Measurements from ENCODE around the gene NUP160. TPM values are rescaled to one million over a fixed set of nuclear protein-coding genes. Genes with fewer than 3 reads are reported as not detected.
"Not testable (repeated sequence)": the region's sequence is repeated elsewhere in the genome, so short reads cannot be mapped to it uniquely, and the experiment has no call there.

NUP160 gene
- total RNA-seq, 1 experiment from 2014 or later = 172 TPM

DNA sequence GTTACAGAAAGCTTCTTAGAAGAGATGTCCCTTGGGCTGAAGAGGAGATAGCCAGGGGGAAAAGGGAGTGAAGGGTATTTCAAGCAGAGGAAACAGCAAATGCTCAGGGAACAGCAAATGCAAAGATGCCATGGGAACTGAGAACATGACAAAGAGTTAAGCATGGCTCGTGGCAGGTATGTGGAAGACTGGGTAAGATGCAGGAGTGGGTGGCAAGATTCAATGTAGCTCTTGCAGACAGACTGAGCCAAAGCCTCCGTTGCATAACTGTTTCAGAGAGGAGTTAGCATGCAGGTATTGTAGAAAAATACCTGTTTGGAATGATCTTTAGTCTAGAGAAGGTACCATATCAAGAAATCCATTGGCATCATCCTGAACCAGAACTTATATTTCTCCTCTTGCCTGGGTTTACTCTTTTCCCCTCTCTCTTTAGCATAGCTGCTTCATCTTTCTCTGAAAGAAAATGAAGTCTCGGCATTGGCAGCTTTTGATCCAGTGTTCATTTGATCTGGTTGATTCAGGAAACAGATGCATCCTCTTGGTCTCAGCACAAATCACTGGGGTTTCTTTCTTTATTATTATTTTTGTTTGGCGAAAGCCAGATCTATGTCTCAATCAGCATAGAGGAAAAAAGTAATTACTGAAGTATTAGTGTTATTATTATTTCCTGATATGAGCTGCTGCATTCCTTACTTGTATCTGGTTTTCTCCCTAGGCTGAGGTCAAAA lies 41.7 kb upstream of the NUP160 start:
- no peaks in the 10 kb centered on the region for H3K27me3 ChIP-seq (replicated peaks; ENCODE audit: insufficient read depth, low read depth, low read length, poor library complexity)
- no peaks in the 10 kb centered on the region for H3K36me3 ChIP-seq (ENCODE audit: insufficient read depth, low read length, poor library complexity, severe bottlenecking)
- intact Hi-C loops (cut with micrococcal nuclease; ENCODE audit: unreplicated experiment) = no loop called here
- ChIA-PET POLR2A (ENCODE audit: low non-redundant PET) (no interaction called here), CTCF (no interaction called here)
- DNase-seq (ENCODE audit: low spot score) = no peak
- peaks cover 11% of the 10 kb centered on the region for H3K4me1 ChIP-seq (ENCODE audit: insufficient read depth, low read length, poor library complexity, severe bottlenecking)
- BruUV-seq (replicated peaks) = no TSS peak
- no peak for TF ChIP-seq EZH2 (IDR thresholded peaks at IDR 0.05; ENCODE audit: borderline replicate concordance, low read depth, low read length, poor library complexity, severe bottlenecking)
- TF ChIP-seq, protein P1, sequence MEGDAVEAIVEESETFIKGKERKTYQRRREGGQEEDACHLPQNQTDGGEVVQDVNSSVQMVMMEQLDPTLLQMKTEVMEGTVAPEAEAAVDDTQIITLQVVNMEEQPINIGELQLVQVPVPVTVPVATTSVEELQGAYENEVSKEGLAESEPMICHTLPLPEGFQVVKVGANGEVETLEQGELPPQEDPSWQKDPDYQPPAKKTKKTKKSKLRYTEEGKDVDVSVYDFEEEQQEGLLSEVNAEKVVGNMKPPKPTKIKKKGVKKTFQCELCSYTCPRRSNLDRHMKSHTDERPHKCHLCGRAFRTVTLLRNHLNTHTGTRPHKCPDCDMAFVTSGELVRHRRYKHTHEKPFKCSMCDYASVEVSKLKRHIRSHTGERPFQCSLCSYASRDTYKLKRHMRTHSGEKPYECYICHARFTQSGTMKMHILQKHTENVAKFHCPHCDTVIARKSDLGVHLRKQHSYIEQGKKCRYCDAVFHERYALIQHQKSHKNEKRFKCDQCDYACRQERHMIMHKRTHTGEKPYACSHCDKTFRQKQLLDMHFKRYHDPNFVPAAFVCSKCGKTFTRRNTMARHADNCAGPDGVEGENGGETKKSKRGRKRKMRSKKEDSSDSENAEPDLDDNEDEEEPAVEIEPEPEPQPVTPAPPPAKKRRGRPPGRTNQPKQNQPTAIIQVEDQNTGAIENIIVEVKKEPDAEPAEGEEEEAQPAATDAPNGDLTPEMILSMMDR (conservative IDR thresholded peaks at IDR 0.05; ENCODE audit: low read depth, low read length) = no peak
- no peak overlapping the region for H3K4me3 ChIP-seq (ENCODE audit: low read depth, low read length, poor library complexity, severe bottlenecking)
- no peak overlapping the region for H3K27ac ChIP-seq (ENCODE audit: low read depth, low read length, poor library complexity, severe bottlenecking)
- H3K9me3 ChIP-seq (ENCODE audit: low read depth, low read length, poor library complexity, severe bottlenecking) = no peaks in the 10 kb centered on the region

DNA sequence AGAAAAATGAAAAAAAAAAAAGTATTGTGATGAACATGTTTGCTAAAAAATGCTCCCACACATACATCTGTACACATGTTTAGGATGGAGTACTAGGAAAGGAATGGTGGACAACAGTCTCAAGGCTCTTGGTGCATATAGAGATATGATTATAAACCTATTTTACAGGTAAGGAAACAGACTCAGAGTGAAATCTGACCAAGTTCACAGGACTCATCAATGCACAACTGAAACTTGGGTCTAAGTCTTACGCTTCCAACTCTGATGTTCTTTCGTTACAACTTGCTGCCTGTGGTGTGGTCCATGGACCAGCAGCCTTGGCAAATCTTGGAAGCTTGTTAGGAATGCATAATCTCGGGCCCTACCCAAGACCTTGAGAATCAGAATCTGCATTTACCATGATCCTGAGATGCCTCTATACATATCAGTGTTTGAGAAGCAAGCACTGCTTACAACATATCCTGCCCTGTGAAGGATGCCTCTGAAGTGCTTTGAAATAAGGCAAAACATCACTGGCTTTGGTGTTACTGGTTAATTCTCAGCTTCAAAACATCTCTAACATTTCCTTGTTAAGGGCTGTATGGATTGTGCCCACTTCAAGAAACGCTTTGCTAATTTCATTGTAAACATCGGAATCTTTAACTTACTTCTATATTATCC lies 39.9 kb upstream of the NUP160 start:
- Histone ChIP-seq H3K4me1 (ENCODE audit: insufficient read depth, low read length, poor library complexity, severe bottlenecking) (peaks cover 11% of the 10 kb centered on the region), H3K27me3 (replicated peaks; ENCODE audit: insufficient read depth, low read depth, low read length, poor library complexity) (no peaks in the 10 kb centered on the region), H3K4me3 (ENCODE audit: low read depth, low read length, poor library complexity, severe bottlenecking) (no peak overlapping the region), H3K9me3 (ENCODE audit: low read depth, low read length, poor library complexity, severe bottlenecking) (no peaks in the 10 kb centered on the region), H3K27ac (ENCODE audit: low read depth, low read length, poor library complexity, severe bottlenecking) (no peak overlapping the region), H3K36me3 (ENCODE audit: insufficient read depth, low read length, poor library complexity, severe bottlenecking) (no peaks in the 10 kb centered on the region)
- ChIA-PET CTCF (no interaction called here), POLR2A (ENCODE audit: low non-redundant PET) (no interaction called here)
- no TSS peak for BruUV-seq (replicated peaks)
- DNase-seq (ENCODE audit: low spot score) = no peak
- TF ChIP-seq EZH2 (IDR thresholded peaks at IDR 0.05; ENCODE audit: borderline replicate concordance, low read depth, low read length, poor library complexity, severe bottlenecking) = no peak
- TF ChIP-seq, protein P1 (conservative IDR thresholded peaks at IDR 0.05; ENCODE audit: low read depth, low read length) = no peak
- intact Hi-C loops (cut with micrococcal nuclease; ENCODE audit: unreplicated experiment) = no loop called here

DNA sequence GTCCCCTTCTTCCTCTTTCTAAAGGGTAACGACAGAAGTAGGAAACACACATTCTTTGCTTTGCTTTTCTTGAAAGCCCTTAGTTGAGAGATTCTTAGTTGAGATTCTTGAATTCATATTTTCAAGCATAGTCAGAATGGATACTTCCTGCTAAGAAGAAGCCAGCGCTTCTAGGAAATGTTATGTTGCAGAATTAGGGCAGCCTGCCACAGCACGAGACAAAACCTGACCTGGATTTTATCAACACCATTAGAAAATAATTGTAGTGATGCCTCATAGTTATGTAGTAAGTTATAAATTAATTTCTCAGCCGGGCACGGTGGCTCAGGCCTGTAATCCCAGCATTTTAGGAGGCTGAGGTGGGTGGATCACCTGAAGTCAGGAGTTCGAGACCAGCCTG lies 37.9 kb upstream of the NUP160 start:
- Histone ChIP-seq H3K27me3 (replicated peaks; ENCODE audit: insufficient read depth, low read depth, low read length, poor library complexity) (no peaks in the 10 kb centered on the region), H3K9me3 (ENCODE audit: low read depth, low read length, poor library complexity, severe bottlenecking) (no peaks in the 10 kb centered on the region), H3K36me3 (ENCODE audit: insufficient read depth, low read length, poor library complexity, severe bottlenecking) (no peaks in the 10 kb centered on the region), H3K27ac (ENCODE audit: low read depth, low read length, poor library complexity, severe bottlenecking) (no peak overlapping the region), H3K4me3 (ENCODE audit: low read depth, low read length, poor library complexity, severe bottlenecking) (no peak overlapping the region), H3K4me1 (ENCODE audit: insufficient read depth, low read length, poor library complexity, severe bottlenecking) (peaks cover 11% of the 10 kb centered on the region)
- intact Hi-C loops (cut with micrococcal nuclease; ENCODE audit: unreplicated experiment) = no loop called here
- DNase-seq (ENCODE audit: low spot score) = no peak
- BruUV-seq (replicated peaks) = no TSS peak
- no peak for TF ChIP-seq EZH2 (IDR thresholded peaks at IDR 0.05; ENCODE audit: borderline replicate concordance, low read depth, low read length, poor library complexity, severe bottlenecking)
- TF ChIP-seq, protein P1 (conservative IDR thresholded peaks at IDR 0.05; ENCODE audit: low read depth, low read length) = no peak
- POLR2A ChIA-PET (ENCODE audit: low non-redundant PET) = no interaction called here
- CTCF ChIA-PET = no interaction called here

DNA sequence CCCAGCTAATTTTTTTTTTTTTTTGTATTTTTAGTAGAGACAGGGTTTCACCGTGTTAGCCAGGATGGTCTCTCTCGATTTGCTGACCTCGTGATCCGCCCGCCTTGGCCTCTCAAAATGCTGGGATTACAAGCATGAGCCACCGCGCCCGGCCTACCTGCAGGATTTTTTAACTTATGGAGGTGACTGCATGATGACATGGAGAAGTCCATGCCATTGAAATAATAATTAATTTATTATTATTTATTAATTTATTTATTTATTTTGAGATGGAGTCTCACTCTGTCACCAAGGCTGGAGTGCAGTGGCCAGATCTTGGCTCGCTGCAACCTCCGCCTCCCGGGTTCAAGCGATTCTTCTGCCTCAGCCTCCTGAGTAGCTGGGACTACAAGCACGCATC lies 34.3 kb upstream of the NUP160 start:
- H3K36me3 ChIP-seq (ENCODE audit: insufficient read depth, low read length, poor library complexity, severe bottlenecking); H3K4me1 ChIP-seq (ENCODE audit: insufficient read depth, low read length, poor library complexity, severe bottlenecking); H3K4me3 ChIP-seq (ENCODE audit: low read depth, low read length, poor library complexity, severe bottlenecking); BruUV-seq (replicated peaks); DNase-seq (ENCODE audit: low spot score); POLR2A ChIA-PET (ENCODE audit: low non-redundant PET); H3K9me3 ChIP-seq (ENCODE audit: low read depth, low read length, poor library complexity, severe bottlenecking); H3K27ac ChIP-seq (ENCODE audit: low read depth, low read length, poor library complexity, severe bottlenecking); CTCF ChIA-PET; H3K27me3 ChIP-seq (replicated peaks; ENCODE audit: insufficient read depth, low read depth, low read length, poor library complexity); intact Hi-C loops (cut with micrococcal nuclease; ENCODE audit: unreplicated experiment): not testable (repeated sequence)
